22Rv1 (cell line): Measurements from ENCODE around the gene KLHL7.

Experiments used
- H3K27ac ChIP-seq: fragments of 450-650 bp; 2 replicates; pipeline ENCODE4 v1.5.1; 2017
- ZFX ChIP-seq: fragments of 450-650 bp; IDR thresholded peaks from 2 replicates; pipeline ENCODE4 v1.6.1; 2017; ENCODE audit warnings: antibody characterized with exemption, borderline replicate concordance
- TF ChIP-seq, protein P1 (sequence below): fragments of 450-650 bp; IDR thresholded peaks from 2 replicates; pipeline ENCODE4 v1.5.1; 2017; ENCODE audit warnings: mild to moderate bottlenecking

Gene KLHL7

DNA sequence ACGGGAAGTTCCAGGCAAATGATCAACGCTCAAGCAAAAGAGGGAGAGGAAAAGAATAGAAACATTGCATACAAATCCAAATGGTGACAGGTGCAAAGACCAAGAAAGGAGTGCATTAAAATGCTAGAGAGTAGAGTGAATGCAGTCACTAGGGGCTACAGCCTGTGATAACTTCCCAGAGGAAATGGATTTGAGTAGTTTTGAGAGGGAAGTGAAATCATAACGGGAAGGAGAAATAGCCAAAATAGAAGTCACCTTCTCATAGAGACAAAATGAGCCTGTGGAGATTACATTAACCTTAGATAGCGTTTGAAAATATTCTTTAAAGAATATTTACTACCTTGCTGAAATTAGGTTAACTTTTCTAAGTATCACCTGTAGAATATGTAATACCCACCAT lies 102.7 kb downstream of the KLHL7 start:
- no peak overlapping the region for H3K27ac ChIP-seq
- TF ChIP-seq ZFX: no peak
- TF ChIP-seq, protein P1, sequence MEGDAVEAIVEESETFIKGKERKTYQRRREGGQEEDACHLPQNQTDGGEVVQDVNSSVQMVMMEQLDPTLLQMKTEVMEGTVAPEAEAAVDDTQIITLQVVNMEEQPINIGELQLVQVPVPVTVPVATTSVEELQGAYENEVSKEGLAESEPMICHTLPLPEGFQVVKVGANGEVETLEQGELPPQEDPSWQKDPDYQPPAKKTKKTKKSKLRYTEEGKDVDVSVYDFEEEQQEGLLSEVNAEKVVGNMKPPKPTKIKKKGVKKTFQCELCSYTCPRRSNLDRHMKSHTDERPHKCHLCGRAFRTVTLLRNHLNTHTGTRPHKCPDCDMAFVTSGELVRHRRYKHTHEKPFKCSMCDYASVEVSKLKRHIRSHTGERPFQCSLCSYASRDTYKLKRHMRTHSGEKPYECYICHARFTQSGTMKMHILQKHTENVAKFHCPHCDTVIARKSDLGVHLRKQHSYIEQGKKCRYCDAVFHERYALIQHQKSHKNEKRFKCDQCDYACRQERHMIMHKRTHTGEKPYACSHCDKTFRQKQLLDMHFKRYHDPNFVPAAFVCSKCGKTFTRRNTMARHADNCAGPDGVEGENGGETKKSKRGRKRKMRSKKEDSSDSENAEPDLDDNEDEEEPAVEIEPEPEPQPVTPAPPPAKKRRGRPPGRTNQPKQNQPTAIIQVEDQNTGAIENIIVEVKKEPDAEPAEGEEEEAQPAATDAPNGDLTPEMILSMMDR: no peak

DNA sequence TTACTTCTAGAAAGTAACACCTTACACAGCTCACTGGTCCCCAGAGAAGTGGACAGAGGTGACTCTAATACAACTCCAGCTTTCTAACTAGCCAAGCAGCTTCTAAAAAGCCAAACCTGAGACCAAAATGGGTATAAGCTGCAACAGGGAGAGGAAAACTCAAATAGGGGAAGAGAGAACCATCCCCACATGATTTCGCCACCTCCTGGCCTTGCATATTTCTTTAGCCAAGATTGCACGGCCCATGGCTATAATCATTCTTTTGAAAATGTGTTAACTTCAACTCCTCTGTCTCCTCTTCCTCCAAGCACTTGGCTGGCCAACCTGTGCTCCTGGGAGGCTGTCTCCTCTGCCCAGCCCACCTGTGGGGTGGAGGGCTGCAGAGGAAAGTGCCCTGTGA lies 104.9 kb downstream of the KLHL7 start:
- H3K27ac ChIP-seq: no peak overlapping the region
- TF ChIP-seq, protein P1: no peak
- no peak for TF ChIP-seq ZFX

GRCh38 chr7:23211589-23211988 lies 106.0 kb downstream of the KLHL7 start:
- peak overlapping the region; percentile 59 for H3K27ac ChIP-seq
- TF ChIP-seq ZFX: no peak
- TF ChIP-seq, protein P1: no peak

GRCh38 chr7:23212395-23212794 lies 106.8 kb downstream of the KLHL7 start:
- peak overlapping the region; percentile 59 for H3K27ac ChIP-seq
- TF ChIP-seq, protein P1: no peak
- TF ChIP-seq ZFX: no peak

DNA sequence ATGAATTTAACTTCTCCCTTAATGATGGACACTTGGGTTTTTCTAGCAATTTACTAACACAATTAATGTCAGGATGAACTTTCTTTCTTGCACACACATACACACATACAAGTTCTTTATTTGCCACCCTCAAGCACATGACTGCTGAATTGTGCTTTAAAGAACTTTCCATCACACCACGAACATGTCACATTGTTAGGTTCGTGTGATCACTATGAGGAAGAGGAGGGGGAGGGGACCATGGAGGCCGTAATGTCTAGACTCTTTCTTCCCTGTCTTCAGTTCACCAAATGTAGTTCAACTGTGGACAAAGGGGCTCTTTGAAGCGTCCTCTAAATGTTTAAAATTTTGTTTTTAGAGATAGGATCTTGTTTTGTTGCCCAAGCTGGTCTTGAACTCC lies 107.3 kb downstream of the KLHL7 start:
- TF ChIP-seq, protein P1: no peak
- no peak for TF ChIP-seq ZFX

DNA sequence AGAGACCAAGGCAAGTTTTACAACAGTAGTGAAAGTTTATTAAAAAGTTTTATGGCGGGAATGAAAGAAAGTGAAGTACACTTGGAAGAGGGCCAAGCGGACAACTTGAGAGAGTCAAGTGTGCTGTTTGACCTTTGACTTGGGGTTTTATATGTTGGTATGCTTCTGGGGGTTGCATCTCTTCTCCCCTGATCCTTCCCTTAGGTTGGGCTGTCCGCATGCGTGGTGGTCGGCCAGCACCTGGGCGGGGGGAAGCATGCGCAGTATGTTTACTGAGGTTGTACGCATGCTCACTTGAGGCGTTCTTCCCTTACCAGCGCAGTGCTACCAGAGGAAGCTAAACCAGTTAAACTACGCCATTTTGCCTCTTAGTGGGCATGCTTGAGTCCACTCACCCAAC lies 108.2 kb downstream of the KLHL7 start:
- no peak for TF ChIP-seq ZFX
- TF ChIP-seq, protein P1: no peak
- no peak overlapping the region for H3K27ac ChIP-seq

More for the DNA sequence above, 107.3 kb downstream of the KLHL7 start:
- H3K27ac ChIP-seq: no peak overlapping the region

DNA sequence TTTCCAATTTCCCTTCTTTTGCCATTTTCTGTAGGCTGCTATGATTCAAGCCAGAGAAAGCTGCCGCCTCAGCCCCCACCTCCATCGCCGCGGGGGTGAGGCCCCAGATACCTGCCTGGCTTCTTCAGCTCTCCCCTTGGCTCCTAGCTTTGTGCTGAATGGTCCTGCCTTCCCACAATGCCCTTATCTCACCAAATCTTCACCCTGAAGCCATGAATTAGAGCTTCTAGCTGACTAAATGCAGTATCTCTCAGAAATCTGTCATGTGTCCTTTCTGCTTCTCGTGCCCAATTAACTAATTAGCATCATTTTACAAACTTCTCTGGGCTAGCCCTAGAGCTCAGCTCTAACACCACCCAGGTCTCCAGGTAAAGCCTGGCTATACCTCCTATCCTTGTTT lies 108.8 kb downstream of the KLHL7 start:
- H3K27ac ChIP-seq: no peak overlapping the region
- no peak for TF ChIP-seq ZFX
- TF ChIP-seq, protein P1: no peak
